HG03196 (cell line): Measurements from ENCODE around the gene NUP54.

Experiments
- ATAC-seq: cut with Tn5 transposase; IDR thresholded peaks from one replicate; pipeline ENCODE4 v1.9.1; 2021; ENCODE audit not compliant: unreplicated experiment

The NUP54 gene

GRCh38 chr4:76074468-76074867 lies 73.7 kb downstream of the NUP54 start, which contains the start of gene ART3:
ART3 (plus strand) TSS chr4:76074709; CDS start chr4:76075890, 1,181 bp downstream.
- ATAC-seq: no peak

GRCh38 chr4:76072760-76073159 lies 75.4 kb downstream of the NUP54 start:
- ATAC-seq: no peak

GRCh38 chr4:76067652-76068286 lies 80.4 kb downstream of the NUP54 start:
- peak; percentile 70 for ATAC-seq

GRCh38 chr4:76066546-76066945 lies 81.7 kb downstream of the NUP54 start:
- ATAC-seq: no peak
